A673 (cell line): ENCODE data around the gene POMGNT2. TPM values are rescaled to one million over a fixed set of nuclear protein-coding genes. Genes with fewer than 3 reads are reported as not detected.

Source experiments
- BruUV-seq: library from RNA; stranded (reverse); fragments of 400-500 nt; replicated peaks from 2 replicates; lab custom pipeline; 2021; lab: Mats Ljungman, UMichigan
- CTCF ChIA-PET: fragments of 300-600 bp; sonication (Branson Sonifier 250); formaldehyde crosslinking; loops from one replicate; lab custom pipeline; 2022; ENCODE audit warnings: antibody characterized with exemption; lab: Charles Lee
- POLR2A ChIA-PET: fragments of 300-600 bp; sonication (Branson Sonifier 250); formaldehyde crosslinking; loops from one replicate; lab custom pipeline; 2022; ENCODE audit warnings: antibody characterized with exemption; ENCODE audit not compliant: low non-redundant PET; lab: Charles Lee
- DNase-seq: peaks from one replicate; pipeline ENCODE4 v3.0.0-alpha.2; 2015; ENCODE audit warnings: low spot score
- H3K27ac ChIP-seq: fragments of 200-600 bp; sonication (generic); 2 replicates; pipeline ENCODE4 v1.5.1; 2016; ENCODE audit warnings: mixed run types, low read depth, mild to moderate bottlenecking, mixed read lengths, antibody characterized with exemption, low read length; ENCODE audit not compliant: poor library complexity, severe bottlenecking
- H3K27me3 ChIP-seq: fragments of 200-600 bp; sonication (generic); replicated peaks from 2 replicates; pipeline ENCODE4 v1.6.1; 2017; ENCODE audit warnings: mixed run types, low read depth, mild to moderate bottlenecking, mixed read lengths, antibody characterized with exemption, low read length; ENCODE audit not compliant: insufficient read depth, poor library complexity
- H3K36me3 ChIP-seq: fragments of 200-600 bp; sonication (generic); 2 replicates; pipeline ENCODE4 v1.6.1; 2016; ENCODE audit warnings: mixed run types, mild to moderate bottlenecking, mixed read lengths, antibody characterized with exemption, low read length; ENCODE audit not compliant: insufficient read depth, poor library complexity, severe bottlenecking
- H3K4me1 ChIP-seq: fragments of 200-600 bp; sonication (generic); 2 replicates; pipeline ENCODE4 v1.6.1; 2017; ENCODE audit warnings: mixed run types, mild to moderate bottlenecking, mixed read lengths, antibody characterized with exemption, low read length; ENCODE audit not compliant: insufficient read depth, poor library complexity, severe bottlenecking
- H3K4me3 ChIP-seq: fragments of 200-600 bp; sonication (generic); 2 replicates; pipeline ENCODE4 v1.5.1; 2016; ENCODE audit warnings: low read depth, mixed run types, mild to moderate bottlenecking, mixed read lengths, low read length; ENCODE audit not compliant: poor library complexity, severe bottlenecking
- H3K9me3 ChIP-seq: fragments of 200-600 bp; sonication (generic); 2 replicates; pipeline ENCODE4 v1.6.1; 2016; ENCODE audit warnings: mixed run types, low read depth, mild to moderate bottlenecking, mixed read lengths, antibody characterized with exemption, low read length; ENCODE audit not compliant: poor library complexity, severe bottlenecking
- CTCF ChIP-seq: fragments of 300-800, 200-600 bp; sonication (generic); conservative IDR thresholded peaks from 2 replicates; pipeline ENCODE4 v1.5.1; 2017; ENCODE audit warnings: low read depth, mild to moderate bottlenecking, antibody characterized with exemption, low read length, moderate library complexity, mixed read lengths
- EZH2 ChIP-seq: fragments of 200-600 bp; sonication (generic); IDR thresholded peaks from 2 replicates; pipeline ENCODE4 v1.6.1; 2017; ENCODE audit warnings: borderline replicate concordance, low read depth, mild to moderate bottlenecking, mixed read lengths, antibody characterized with exemption, low read length; ENCODE audit not compliant: poor library complexity, severe bottlenecking
- intact Hi-C: fragments of 100-400 bp; cut with micrococcal nuclease; formaldehyde crosslinking; loops from one replicate; pipeline ENCODE4 v1.10.0; 2022; ENCODE audit not compliant: unreplicated experiment
- total RNA-seq: library from RNA; stranded (reverse); gene quantifications from 2 replicates; pipeline ENCODE4 v1.2.3, GENCODE V29; 2021

POMGNT2 gene
- total RNA-seq, 1 experiment from 2014 or later, result 6.5 TPM

GRCh38 chr3:43043071-43043766, 62.7 kb downstream of the POMGNT2 start:
- ChIA-PET CTCF (no interaction called here), POLR2A (no interaction called here)
- H3K27ac ChIP-seq, result no peak overlapping the region
- intact Hi-C loops, result no loop called here
- no peak overlapping the region for H3K4me3 ChIP-seq
- no TSS peak for BruUV-seq
- no peaks in the 10 kb centered on the region for H3K36me3 ChIP-seq
- no peaks in the 10 kb centered on the region for H3K27me3 ChIP-seq
- TF ChIP-seq EZH2, result no peak
- no peak for TF ChIP-seq CTCF
- DNase-seq, result no peak
- no peaks in the 10 kb centered on the region for H3K4me1 ChIP-seq
- H3K9me3 ChIP-seq, result no peaks in the 10 kb centered on the region

- Histone ChIP-seq H3K36me3 (no peaks in the 10 kb centered on the region), H3K27me3 (no peaks in the 10 kb centered on the region), H3K4me1 (no peaks in the 10 kb centered on the region), H3K4me3 (no peak overlapping the region), H3K9me3 (no peaks in the 10 kb centered on the region), H3K27ac (no peak overlapping the region)
- intact Hi-C loops, result no loop called here
- ChIA-PET CTCF (no interaction called here), POLR2A (no interaction called here)
- DNase-seq, result no peak
- TF ChIP-seq CTCF (no peak), EZH2 (no peak)
- no TSS peak for BruUV-seq
These were observed 64.4 kb downstream of the POMGNT2 start for GRCh38 chr3:43041517-43041916.

- Histone ChIP-seq H3K9me3 (no peaks in the 10 kb centered on the region), H3K36me3 (no peaks in the 10 kb centered on the region), H3K27me3 (no peaks in the 10 kb centered on the region), H3K4me3 (no peak overlapping the region), H3K27ac (no peak overlapping the region), H3K4me1 (no peaks in the 10 kb centered on the region)
- TF ChIP-seq CTCF (no peak), EZH2 (no peak)
- CTCF ChIA-PET, result no interaction called here
- DNase-seq, result no peak
- POLR2A ChIA-PET, result no interaction called here
- intact Hi-C loops, result no loop called here
- no TSS peak for BruUV-seq
These were observed 67.9 kb downstream of the POMGNT2 start for GRCh38 chr3:43038010-43038409.
